Loucy (cell line): Measurements from ENCODE around the gene TNS2.

Source experiments
- EZH2phosphoT487 ChIP-seq: fragments of 200-600 bp; IDR thresholded peaks from 2 replicates; pipeline ENCODE4 v1.6.1; 2018; ENCODE audit warnings: antibody characterized with exemption, mild to moderate bottlenecking, moderate library complexity, borderline replicate concordance
- TF ChIP-seq, protein P1 (sequence below): fragments of 200-600 bp; sonication (generic); conservative IDR thresholded peaks from 2 replicates; pipeline ENCODE4 v1.5.1; 2014; ENCODE audit warnings: mild to moderate bottlenecking, antibody characterized with exemption, low read length

DNA sequence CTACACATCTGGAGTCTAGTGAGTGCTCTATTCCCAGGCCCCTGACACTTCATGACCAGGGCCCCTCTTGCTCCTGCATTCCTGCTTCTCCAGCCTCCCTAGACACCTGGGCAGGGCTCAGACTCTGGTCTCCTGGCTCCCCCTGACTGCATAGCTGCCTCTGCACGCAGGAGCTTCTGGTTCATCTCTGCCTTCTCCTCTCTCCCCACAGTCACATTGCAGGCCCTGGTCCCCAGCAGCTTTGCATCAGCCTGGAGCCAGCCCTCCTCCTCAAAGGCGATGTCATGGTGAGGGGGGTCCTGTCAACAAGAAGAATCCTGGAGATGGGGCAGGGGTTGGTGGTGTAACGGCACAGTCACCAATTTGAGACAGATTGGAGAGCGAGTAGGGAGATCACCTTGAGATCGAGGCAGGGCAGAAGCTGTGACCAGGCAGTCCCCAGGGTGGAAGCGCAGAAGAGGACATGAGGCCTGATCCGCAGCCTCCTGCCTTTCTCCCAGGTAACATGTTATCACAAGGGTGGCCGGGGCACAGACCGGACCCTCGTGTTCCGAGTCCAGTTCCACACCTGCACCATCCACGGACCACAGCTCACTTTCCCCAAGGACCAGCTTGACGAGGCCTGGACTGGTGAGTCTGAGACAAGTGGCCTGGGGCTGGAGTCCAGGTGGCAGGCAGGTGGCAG is 8.1 kb downstream of the TNS2 start:
- TF ChIP-seq, protein P1, sequence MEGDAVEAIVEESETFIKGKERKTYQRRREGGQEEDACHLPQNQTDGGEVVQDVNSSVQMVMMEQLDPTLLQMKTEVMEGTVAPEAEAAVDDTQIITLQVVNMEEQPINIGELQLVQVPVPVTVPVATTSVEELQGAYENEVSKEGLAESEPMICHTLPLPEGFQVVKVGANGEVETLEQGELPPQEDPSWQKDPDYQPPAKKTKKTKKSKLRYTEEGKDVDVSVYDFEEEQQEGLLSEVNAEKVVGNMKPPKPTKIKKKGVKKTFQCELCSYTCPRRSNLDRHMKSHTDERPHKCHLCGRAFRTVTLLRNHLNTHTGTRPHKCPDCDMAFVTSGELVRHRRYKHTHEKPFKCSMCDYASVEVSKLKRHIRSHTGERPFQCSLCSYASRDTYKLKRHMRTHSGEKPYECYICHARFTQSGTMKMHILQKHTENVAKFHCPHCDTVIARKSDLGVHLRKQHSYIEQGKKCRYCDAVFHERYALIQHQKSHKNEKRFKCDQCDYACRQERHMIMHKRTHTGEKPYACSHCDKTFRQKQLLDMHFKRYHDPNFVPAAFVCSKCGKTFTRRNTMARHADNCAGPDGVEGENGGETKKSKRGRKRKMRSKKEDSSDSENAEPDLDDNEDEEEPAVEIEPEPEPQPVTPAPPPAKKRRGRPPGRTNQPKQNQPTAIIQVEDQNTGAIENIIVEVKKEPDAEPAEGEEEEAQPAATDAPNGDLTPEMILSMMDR: no peak
- TF ChIP-seq EZH2phosphoT487: no peak
